MM.1S (cell line): ENCODE measurements around the gene CDCA8.

Experiments used
- EZH2 ChIP-seq: fragments of 300-600 bp; sonication (generic); optimal IDR thresholded peaks from 2 replicates; pipeline ENCODE3; 2017; ENCODE audit warnings: low read depth, mild to moderate bottlenecking, antibody characterized with exemption, low read length, mixed read lengths
- EZH2phosphoT487 ChIP-seq: fragments of 300-600 bp; sonication (generic); IDR thresholded peaks from 2 replicates; pipeline ENCODE4 v1.6.1; 2018; ENCODE audit warnings: antibody characterized with exemption, low read length
- TF ChIP-seq, protein P1 (sequence below): fragments of 300-600 bp; sonication (generic); IDR thresholded peaks from 2 replicates; pipeline ENCODE4 v1.5.1; 2016; ENCODE audit warnings: antibody characterized with exemption, low read length, mixed read lengths

DNA sequence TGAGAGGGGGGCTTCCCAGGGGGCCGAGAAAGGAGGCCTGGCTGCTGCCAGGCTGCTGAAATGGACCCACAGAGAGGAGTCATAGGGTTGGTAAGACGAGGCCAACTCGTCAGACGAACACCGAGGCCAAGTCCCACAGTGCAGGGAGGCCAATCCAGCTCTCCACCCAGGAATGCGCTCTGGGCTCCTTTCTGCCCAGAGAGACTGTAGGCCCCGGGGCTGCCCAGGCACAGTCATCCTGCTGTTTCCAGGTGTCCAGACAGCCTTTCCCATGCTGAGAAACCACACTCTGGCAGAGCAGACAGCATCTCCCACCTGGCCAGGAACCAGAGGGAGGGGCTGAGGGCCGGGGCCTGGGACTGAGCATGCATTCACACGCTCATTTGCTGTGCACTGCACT lies 30.9 kb upstream of the CDCA8 start:
- TF ChIP-seq EZH2, result no peak
- TF ChIP-seq, protein P1, sequence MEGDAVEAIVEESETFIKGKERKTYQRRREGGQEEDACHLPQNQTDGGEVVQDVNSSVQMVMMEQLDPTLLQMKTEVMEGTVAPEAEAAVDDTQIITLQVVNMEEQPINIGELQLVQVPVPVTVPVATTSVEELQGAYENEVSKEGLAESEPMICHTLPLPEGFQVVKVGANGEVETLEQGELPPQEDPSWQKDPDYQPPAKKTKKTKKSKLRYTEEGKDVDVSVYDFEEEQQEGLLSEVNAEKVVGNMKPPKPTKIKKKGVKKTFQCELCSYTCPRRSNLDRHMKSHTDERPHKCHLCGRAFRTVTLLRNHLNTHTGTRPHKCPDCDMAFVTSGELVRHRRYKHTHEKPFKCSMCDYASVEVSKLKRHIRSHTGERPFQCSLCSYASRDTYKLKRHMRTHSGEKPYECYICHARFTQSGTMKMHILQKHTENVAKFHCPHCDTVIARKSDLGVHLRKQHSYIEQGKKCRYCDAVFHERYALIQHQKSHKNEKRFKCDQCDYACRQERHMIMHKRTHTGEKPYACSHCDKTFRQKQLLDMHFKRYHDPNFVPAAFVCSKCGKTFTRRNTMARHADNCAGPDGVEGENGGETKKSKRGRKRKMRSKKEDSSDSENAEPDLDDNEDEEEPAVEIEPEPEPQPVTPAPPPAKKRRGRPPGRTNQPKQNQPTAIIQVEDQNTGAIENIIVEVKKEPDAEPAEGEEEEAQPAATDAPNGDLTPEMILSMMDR, result no peak
- no peak for TF ChIP-seq EZH2phosphoT487
